HG02943 (cell line): Measurements from ENCODE around the gene EWSR1.
"Not testable (repeated sequence)": the region's sequence is repeated elsewhere in the genome, so short reads cannot be mapped to it uniquely, and the experiment has no call there.

Experiments
- ATAC-seq: cut with Tn5 transposase; IDR thresholded peaks from one replicate; pipeline ENCODE4 v1.9.1; 2021; ENCODE audit warnings: mild to moderate bottlenecking, low read depth, moderate library complexity; ENCODE audit not compliant: unreplicated experiment

EWSR1 gene

DNA sequence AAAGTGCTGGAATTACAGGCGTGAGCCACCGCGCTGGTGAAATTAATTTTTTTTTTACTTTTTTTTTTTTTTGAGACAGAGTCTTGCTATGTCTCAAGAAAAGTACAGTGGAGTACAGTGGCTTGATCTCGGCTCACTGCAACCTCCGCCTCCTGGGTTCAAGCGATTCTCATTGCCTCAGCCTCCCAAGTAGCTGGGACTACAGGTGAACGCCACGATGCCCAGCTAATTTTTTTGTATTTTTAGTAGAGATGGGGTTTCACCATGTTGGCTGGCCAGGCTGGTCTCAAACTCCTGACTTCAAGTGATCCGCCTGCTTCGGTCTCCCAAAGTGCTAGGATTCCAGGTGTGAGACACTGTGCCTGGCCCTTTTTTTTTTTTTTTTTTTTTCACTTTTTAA lies 20.2 kb upstream of the EWSR1 start:
- ATAC-seq = not testable (repeated sequence)

DNA sequence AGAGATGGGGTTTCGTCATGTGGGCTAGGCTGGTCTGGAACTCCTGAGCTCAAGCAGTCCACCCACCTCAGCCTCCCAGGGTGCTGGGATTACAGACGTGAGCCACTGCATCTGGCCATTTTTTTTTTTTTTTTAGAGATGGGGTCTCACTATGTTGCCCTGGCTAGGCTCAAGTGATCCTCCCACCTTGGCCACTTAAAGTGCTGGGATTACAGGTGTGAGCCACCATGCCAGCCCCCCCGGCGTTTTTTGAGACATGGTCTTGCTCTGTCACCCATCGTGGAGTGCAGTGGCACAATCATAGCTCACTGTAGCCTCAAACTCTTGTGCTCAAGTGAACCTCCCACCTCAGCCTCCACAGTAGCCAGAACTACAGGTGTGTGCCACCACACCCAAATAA lies 16.8 kb upstream of the EWSR1 start:
- ATAC-seq = no peak

DNA sequence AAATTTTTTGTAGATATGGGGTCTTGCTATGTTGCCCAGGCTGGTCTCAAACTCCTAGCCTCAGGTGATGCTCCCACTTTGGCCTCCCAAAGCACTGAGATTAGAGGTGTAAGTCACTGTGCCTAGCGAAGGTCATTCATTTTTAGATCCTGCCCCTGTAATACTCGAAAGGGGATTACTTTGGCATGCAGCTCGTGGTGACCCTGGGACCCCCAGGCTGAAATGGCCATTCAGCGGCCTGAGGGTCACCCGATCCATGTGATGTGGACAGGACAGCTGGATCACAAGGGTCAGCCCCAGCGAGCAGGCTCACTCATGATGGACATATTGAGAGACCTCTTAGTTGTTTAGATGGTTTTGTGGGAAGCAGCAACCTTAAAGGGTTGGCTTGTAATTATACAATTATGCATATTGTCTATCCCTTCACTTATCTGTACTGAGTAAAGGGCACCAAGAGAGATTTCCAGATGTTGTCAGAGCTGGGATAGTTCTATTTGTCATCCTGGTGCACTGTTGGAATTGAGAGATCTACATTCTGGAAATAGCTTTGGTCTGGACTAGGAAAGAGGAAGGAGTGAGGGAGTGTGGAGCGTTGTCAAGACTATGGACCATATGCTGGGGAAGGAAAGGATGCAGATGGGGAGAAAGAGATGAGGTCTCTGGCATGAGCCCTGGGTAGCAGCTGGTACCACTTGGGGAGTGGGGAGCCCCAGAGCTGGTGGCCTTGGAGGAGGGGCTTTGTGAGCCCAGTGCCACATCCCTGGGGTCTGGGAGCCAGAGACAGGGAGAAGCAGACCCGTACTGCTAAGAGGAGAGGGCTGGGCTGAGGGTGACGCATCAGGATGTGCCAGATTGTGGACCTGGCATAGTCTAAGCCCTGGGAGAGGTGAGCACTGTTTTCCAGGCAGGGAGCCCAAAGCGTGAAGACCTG lies 15.8 kb upstream of the EWSR1 start:
- ATAC-seq = no peak

DNA sequence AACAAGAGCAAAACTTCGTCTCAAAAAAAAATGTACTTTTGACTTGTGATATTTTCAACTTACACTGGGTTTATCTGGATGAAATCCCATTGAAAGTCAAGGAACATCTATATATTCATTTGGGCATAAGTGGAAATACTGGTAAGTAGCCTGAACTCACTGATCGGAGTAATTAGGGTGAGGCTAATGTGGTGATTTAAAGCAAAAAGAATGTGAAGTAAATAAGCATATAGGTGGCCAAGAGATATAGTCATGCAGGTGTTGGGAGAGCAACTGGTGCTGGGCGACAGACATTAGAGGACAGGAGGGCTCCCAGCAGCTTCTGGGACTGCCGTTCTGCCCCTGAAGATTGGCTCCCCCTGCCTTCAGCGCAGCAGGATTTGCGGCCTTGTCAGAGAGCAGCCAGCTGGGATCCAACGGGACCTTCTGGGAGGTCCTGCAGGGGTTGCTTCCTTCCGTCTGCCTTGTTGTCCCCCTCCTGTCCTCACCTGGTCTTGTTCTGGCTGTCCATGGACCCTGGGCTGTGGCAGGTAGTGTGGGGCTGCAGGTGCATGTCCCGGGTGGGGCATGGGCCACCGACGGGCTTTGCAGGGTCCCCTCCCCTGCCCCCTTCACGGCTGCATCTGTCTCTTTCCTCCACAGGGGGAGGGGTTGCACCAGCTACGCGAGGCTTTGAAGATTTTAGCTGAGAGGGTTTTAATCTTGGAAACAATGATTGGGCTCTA lies 14.3 kb upstream of the EWSR1 start:
- ATAC-seq = no peak

DNA sequence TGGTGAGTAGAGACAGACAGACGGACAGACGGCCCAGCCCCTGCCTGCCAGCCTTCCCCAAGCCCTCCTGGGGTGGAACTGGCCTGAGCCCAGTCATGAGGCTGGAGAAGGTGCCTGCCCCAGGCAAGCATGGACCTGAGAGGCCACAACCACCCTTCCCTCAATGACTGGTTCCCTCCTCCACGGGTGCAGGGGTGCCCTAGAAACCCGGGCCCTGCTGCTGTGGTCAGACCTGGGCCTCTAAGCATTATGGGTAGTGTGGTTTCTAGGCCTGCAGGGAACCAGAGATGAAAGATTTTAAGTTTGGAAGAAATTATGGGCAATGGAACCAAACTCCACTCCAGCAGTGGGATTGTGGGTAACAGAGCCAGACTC lies 13.8 kb upstream of the EWSR1 start:
- ATAC-seq = no peak

DNA sequence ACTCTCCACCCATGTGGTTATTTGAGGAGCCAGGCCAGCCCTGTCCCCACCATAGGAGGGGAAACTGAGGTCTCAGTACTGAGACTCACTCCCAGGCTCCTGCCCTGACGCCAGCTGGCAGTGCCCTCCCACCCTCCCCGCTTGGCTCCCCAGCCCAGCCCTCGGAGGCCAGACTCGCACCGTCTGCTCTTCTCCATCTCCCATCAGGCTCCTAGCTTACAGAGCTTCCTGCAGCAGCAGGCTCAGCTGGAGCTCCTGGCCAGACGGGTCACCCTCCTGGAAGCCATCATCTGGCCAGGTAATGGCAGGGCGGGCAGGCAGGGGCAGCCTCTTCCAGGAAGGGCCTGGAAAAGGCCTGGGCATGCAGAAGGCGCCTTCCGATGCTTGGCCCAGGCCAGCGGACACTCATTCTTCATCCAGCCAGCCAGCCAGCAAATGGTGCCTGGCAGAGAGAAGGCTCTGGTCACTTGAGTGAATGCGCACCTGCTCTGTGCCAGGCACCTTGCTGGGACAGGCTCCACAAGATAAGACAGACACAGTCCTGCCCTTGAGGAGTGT lies 12.9 kb upstream of the EWSR1 start:
- no peak for ATAC-seq

DNA sequence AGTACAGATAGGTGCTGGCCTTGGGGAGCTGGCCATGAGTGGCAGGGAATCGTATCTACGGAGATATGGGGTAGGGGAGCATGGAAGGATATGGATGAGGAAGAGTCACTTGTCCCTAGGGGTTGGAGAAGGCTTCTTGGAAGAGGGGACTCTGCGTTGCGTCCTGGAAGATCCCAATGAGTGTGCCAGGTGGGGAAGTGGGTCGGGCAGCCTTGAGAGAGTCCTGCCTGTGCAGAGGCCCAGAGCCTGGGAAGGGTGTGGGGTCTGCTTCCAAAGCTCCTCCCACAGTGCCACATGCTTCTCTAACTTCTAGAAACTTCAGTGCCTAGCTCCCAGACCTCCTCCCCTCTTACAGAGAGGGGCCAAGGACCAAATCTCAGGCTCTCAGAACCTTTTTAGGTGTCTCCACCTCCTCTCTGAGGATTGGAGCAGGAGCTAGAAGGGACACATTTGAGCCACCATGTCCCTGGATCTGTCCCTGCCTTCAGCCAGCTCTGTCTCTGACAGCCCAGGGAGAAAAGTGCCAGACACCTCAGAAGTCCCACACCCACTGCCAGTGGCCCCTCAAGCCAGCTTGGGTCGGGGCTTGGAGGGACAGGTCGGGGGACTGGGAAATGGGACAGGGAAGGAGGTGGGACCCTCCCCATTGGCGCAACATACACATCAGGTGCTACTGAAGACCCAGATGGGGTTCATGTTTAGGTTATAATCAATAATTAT lies 11.3 kb upstream of the EWSR1 start:
- ATAC-seq = no peak

DNA sequence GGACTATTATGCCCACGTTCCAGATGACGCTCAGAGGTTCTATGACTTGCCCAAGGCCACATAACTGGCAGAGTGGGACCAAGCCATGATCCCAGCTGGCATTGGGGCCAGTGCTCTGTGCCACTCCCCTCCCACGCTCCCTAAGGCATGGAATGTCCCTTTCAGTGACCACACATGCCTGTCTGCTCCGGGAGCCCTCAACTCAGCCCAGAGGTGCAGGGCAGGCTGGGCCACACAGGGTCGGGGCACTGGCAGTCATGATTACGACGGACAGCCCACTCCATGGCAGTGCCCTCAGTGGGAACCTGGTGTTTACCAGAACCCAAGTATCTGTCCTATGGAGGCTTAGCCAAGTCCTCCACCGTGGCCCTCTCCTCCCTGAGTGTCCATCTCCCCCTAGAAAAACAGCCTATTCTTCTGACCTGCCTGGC lies 10.3 kb upstream of the EWSR1 start:
- ATAC-seq = no peak

DNA sequence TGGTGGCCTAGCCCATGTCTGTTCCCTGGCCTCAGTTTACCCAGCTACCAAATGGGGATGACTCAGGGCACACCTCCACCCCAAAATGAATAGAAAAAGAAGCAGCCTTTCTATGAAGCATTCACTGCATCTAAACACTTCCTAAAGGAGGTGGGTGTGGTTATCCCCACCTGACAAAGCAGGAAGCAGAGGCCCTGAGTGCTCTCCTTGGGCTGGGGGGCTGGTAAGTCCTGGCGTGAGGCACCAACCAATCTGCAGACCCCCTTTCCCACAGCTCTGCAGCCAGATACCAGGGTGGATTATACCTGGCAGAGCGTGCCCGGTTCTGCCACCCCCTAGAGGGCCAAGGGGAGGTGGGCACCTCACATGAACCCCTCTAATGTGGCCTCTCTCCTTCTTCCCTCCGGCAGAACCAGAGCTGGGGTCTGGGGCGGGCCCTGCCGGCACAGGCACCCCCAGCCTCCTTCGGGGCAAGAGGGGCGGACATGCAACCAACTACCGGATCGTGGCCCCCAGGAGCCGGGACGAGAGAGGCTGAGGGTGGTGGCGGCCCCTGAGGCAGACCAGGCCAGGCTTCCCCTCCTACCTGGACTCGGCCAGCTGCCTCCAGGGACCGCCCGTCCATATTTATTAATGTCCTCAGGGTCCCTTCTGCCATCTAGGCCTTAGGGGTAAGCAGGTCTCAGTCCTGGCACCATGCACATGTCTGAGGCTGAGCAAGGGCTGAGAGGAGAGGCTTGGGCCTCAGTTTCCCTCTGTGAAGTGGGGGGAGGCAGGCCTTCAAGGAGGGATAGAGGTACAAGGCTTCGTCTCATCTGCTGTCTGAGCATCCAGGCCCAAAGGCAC lies 9.4 kb upstream of the EWSR1 start:
- ATAC-seq = no peak

DNA sequence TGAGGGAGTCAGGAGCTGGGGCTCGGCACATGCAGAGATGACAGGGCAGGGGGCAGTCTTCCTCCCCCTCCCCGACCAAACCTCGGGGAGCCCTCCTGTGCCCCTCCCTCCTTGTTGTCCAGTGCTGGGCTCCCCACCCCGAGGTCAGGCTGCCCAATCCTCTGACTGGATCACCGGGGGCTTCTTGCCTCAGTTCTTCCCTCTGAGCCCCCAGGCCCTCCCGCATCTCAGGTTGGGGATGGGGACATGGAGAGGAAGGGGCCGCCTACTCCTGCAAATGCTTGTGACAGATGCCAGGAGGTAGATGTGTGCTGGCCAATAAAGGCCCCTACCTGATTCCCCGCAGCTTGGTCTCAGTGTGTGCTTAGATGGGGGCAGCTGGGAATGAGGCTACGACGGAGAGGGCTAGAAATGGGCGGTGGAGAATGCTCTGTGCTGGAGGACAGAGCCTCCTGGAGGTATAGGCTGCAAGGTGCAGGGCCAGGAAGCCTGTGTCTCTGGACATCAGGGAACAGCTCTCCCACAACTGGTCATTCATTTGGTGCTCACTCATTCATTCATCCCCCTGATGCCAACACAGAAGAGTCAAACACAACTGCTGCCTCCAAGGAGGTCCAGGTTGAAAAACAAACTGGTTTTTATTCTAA lies 8.7 kb upstream of the EWSR1 start:
- no peak for ATAC-seq

DNA sequence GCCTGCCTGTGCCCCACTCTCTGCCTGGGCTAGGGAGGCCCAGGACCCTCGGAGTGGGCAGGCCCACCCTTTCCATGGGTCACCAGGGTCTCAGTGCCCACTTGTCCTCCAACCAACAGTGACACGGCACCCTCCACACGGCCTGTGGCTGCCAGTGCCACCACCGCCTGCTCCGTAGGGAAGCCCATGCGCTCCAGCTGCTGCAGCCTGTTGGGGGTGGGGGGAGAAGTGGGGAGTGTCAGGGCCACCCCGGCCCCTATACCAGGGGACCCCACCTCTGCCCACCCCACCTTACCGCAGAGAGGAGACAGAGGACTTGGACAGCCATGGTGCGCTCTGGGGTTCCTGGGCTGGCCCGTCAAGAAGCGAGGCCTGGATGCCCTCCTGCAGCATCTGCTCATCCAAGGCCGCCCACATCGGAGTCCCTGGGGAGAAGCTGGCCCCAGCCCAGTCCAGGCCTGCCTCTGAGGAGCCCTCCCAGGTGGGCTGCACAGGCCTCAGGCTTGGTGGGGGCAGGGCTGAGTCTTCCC lies 8.0 kb upstream of the EWSR1 start:
- no peak for ATAC-seq

DNA sequence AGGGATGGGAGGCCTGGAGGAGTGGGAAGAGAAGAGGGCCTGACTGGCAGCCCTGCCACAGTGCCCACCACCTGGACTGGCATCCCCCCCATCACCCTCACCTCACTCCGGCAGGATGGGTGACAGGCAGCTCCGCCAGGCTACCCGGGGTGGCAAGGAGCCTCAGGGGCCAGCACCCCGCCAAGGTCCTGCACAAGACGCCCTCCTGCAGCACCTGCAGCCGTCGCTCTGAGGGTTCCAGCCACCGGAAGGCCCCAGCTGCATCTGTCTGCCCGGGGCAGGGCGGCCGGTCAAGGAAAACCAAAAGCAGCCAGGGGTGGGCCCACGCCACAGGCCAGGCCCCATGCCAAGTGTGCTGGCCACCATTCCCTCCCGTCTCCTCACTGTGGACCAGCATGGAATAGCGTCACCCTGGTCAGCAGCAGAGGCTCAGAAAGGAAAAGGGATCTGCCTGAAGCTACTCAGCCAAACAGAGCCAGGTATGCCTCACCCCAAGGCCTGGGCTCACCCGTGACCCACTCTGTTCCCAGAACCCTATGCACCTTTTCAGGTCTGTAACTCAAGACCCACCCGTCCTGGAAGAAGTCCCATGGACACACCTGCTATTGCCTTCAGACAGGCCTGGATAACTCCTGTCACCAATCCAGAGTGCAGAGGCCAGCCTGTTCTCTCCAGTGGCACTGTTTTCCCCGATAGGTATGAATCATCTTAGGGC lies 7.3 kb upstream of the EWSR1 start:
- no peak for ATAC-seq

DNA sequence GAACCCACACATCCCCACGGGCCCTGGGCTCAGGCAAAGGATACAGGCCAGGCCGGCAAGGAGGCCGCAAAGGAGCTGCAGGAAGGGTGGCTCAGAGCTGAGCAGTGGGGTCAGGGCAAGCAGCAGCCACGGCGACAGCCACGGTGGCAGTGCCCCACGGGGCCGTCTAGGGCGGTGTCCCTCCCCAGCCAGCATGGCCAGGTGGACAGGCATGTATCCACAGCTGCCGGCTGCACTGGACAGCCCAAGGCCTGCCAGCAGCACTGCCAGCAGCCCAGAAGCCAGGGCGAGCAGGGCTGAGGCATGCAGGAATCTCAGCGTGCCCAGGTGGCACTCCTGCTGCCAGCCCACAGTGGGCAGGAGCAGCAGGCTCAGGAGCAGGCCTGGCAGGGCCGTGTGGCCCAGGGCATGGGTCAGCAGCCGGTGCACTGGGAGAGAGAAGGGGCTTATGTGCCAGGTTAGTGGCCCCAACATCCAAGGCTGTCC lies 4.2 kb upstream of the EWSR1 start:
- no peak for ATAC-seq

DNA sequence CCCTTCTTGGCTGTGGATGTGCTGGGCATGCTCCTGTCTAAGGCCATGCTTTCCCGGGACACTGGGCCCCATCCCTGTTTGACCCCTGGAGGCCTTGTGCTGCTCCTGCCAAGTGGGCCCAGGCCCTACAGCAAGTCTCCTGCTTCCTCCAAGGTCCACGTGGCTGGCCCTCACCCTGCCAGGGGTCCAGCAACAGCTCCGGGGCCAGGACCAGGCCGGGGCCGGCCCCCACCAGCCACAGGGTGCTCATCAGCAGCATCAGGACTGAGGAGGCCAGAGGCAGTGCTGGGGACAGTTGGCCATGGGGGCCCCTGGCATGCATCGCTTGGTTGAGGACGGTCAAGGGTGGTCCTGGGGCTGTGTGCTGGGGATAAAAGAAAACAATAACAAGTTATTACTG lies 2.8 kb upstream of the EWSR1 start:
- ATAC-seq = no peak

DNA sequence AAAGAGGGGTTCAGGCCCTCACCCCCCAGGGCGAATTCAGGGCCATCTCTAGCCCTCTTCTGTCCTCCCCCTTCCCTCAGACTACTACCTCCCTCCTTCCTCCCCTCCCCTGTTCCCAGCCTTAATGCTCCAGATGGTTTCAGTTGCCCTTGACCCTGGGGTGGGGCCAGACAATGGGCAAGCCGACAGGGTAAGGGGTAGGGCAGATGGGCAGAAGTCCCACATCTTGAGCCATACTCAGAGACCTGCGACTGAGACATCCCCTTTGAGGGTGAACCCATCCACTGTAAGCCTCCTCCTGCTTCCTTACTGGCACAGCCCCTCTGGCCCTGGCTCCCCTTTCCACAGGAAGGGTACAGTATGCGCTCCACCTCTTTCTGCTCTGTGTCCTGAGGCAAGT lies 2.1 kb upstream of the EWSR1 start:
- ATAC-seq = no peak

DNA sequence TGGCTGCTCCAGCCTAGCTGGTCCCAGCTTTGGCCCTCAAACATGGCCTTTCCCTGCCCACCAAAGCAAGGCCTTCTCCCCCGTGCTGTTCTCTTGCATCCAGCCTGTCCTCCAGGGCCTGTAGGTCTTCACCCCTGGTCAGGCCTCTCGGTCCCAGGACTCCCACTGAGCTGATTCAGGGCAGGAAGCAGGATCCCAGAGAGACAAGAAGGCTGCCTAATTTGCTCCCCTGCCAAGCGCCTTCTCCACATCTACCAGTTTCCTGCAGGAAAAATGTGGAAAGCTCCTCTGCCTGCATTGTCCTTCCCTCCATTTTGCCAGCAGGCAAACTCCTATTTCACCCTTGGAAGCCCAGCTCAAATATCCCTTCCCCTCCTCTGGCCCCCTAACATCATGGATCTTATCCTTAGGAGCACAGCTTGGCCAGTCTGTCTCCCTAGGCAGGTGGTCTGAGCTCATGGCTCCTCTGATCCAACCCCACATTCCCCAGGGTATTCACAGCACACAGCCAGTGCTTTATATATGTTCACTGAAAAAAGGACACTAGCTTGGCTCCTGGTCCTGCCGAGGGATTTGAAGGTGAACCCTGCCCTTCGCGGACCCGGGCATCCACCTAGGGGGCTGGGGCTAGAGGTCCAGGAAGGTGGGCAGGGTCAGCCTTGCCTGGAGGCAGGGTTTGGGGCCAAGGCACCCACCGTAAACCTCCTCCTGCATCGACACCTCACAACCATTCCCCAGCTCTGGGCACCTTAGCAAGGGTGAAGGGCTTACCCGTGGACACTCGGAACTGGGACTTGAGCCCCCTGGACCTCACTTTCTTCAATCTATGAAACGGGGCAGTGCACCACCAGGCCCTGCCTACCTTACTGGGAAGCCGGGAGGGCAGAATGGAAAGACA lies 1.3 kb upstream of the EWSR1 start:
- no peak for ATAC-seq

DNA sequence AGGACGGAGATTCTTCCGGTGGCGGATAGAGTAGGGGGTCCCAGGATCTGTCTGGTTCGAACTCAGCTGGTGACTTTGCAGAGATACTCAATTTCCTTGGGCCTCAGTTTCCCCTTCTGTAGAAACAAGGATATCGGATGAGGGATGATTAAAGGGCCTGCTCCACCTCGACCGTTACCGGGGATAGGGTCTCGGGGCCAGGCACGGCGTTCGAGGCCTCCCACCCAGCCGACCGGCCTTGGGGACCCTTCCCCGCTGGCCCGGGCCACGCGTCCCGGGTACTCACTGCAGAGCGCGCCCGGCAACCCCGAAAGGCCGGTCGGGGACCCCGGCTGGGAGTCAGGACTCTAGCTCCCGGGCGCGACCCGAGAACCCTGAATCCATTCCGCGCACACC lies 608 bp upstream of the EWSR1 start:
- no peak for ATAC-seq
